Occipital lobe (tissue), 2 donors: ENCODE results near the gene TBCD. TPM values are rescaled to one million over a fixed set of nuclear protein-coding genes. Genes with fewer than 3 reads are reported as not detected.

Source experiments
- DNase-seq: peaks from one replicate; lab custom pipeline; 2025; lab: John Stamatoyannopoulos, UW
- total RNA-seq: library from RNA; depleted of rRNA; stranded (reverse); fragments of >200 nt; gene quantifications from one replicate; pipeline ENCODE4 v1.2.3, GENCODE V29; 2014

TBCD gene
- total RNA-seq, 1 donor from 2014 or later: 58.2 TPM

- DNase-seq: no peak
These were observed 57.3 kb downstream of the TBCD start for GRCh38 chr17:82808921-82809905.

DNA sequence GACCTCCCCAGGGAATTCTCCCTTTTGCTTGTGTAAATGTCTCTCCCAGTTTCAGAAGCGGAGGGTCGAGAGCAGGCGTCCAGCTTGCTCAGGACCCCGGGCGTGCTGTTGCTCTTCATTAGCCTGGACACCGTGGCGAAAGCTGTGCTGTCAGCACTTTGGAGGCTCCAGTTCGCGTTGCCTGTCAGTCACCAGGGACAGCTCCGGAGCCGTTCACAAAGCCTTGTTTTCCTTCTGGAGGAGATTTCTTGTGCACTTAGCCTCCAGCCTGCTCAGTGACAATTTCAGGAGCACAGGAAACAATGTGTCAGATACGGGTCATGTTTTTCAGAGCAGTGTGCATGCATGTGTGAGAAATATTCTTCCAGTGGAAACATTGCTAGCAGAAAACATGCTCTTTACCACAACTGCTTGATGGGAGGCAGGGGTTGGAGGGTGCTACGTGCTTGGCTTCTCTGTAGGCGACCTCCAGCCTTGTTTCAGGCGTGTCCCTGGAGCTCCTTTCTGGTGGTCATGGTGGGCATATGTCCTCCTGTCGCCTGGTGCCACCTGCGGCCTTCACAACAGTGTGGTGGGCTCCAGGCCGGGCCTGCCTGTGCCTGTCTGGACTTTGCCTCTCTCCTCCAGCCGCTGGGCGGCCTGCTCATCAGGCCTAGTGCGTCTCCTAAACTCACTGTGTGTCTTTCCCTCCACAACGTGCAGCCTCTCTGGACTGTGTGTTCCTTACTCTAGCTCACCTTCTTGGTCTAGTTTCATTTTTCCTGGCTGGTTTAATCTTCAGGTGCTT lies 59.0 kb downstream of the TBCD start:
- no peak for DNase-seq

- no peak for DNase-seq
These were observed 60.2 kb downstream of the TBCD start for GRCh38 chr17:82812058-82812457.

GRCh38 chr17:82812601-82813000 lies 60.7 kb downstream of the TBCD start:
- DNase-seq: no peak

DNA sequence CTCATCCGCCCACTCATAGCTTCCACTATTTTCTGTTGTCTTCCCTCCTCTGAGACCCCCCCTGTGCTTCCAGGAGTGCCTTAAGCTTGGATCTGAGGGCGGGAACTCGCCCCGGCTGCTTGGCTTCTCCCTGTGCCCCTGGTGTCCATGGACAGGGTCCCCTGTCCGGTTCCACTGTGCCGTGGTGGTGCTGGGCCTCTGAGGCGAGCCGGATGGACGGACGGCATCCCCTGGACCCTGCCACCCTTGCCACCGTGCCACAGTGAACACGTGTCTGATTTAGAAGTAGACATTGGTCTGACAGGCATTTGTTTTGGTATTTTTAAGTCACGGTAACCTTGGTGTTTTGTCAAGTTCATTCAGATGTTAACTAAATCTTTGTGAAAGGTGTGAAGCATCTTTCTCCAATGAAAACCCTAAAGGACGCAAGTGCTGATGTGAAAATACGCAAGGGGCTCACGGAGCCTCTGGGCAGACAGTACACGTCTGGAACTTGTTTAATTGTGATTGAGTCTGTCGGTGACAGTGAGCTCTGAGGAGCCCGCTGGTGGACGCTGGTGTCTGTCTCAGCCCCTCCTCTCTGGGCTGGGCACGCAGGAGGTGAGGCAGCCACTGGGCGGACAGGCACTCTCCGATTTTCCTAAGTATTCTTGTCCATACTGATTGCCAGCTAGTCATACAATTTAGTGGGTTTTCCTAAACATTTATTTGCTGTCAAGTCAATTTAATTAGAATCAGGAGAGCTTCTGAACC lies 61.6 kb downstream of the TBCD start:
- DNase-seq: no peak

DNA sequence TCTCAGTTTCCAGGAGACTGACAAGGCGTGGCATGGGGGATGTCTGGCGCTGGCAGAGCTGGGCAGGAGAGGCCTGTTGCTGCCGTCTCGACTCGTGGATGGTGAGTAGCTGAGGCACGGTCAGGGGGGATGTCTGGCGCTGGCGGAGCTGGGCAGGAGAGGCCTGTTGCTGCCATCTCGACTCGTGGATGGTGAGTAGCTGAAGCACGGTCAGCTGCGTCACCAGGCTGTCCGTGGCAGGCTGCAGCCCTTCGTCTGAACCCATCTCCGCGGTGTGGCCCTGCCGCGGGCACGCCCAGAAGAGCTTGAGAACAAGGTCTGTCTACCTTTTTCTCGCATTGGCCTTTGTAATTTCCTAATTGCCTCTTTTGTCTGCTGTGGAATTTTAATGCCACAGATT lies 63.0 kb downstream of the TBCD start:
- DNase-seq: no peak

- no peak for DNase-seq
These were observed 63.5 kb downstream of the TBCD start for GRCh38 chr17:82815354-82815753.

GRCh38 chr17:82815790-82816305 lies 64.0 kb downstream of the TBCD start:
- DNase-seq: no peak

GRCh38 chr17:82816358-82816757 lies 64.5 kb downstream of the TBCD start:
- DNase-seq: no peak

DNA sequence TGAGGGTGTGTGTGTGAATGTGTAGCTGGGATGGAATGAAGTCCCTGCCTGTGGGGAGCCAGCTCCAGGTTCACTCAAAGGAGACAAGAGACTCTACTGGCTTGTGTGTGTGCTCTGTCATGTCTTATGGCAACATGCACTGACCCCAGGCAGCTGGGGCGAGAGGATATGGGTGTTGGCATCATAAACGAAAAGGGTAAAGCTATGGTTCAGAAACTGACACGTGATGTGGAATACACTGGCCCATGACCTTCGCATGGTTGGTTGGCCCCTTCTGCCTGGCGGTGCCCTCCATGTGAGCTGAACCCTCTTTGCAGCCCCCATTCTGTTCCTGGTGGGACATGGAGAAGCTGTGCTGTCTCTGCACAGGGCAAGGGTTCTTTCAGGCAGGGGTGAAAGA lies 66.1 kb downstream of the TBCD start:
- no peak for DNase-seq

DNA sequence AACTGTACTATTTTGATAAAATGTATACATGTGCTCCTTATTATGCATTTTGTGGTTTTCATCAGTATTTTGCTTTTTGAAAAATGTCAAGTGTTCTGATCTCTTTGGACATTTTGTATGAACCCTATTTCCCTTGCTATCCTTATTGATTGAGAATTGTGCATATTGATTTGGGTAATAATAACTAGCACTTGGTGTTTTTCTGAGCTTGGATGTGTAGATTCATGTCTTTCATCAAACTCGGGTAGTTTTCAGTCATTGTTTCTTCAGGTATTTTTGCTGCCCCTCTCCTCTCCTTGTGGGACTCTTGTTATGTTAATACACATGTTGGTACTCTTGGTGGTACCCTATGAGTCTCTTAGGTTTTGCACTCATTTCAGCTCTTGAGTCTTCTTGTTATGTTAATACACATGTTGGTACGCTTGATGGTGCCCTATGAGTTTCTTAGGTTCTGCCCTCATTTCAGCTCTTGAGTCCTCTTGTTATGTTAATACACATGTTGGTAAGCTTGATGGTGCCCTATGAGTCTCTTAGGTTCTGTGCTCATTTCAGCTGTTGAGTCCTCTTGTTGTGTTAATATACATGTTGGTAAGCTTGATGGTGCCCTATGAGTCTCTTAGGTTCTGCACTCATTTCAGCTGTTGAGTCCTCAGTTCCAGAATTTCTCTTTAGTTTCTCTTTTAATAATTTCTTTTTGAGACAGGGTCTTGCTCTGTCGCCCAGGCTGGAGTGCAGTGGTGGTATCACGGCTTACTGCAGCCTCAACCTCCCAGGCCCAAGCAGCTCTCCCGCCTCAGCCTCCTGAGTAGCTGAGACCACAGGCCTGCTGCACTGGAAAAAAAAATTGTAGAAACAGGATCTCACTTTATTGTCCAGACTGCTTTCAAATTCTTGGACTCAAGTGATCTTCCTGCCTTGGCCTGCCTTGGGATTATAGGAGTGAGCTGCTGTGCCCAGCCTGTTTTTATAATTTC lies 68.7 kb downstream of the TBCD start:
- no peak for DNase-seq

DNA sequence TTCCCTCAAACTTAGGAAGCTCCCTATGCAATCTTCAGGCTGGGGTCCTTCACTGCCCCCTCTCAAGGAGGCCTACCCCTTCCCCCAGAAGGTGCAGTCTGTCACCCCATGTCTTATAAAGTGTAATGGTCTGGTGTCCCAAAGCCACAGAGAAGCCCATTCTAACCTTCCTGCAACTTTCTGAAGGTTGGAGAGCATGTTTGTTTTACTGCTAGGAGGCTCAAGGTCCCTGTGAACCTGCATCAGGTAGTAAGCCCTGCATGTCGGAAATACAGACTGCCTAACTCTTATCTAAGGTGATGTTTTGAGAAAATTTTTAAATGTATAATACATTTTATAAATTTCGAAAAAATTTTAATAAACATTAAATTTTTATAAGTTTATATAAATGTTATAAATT lies 69.7 kb downstream of the TBCD start:
- no peak for DNase-seq

GRCh38 chr17:82822281-82822680 lies 70.4 kb downstream of the TBCD start:
- DNase-seq: no peak

- no peak for DNase-seq
These were observed 71.1 kb downstream of the TBCD start for GRCh38 chr17:82823004-82823403.

GRCh38 chr17:82825540-82826124 lies 73.8 kb downstream of the TBCD start:
- DNase-seq: no peak

GRCh38 chr17:82826211-82826610 lies 74.3 kb downstream of the TBCD start:
- no peak for DNase-seq

- DNase-seq: no peak
These were observed 75.1 kb downstream of the TBCD start for GRCh38 chr17:82826956-82827355.

DNA sequence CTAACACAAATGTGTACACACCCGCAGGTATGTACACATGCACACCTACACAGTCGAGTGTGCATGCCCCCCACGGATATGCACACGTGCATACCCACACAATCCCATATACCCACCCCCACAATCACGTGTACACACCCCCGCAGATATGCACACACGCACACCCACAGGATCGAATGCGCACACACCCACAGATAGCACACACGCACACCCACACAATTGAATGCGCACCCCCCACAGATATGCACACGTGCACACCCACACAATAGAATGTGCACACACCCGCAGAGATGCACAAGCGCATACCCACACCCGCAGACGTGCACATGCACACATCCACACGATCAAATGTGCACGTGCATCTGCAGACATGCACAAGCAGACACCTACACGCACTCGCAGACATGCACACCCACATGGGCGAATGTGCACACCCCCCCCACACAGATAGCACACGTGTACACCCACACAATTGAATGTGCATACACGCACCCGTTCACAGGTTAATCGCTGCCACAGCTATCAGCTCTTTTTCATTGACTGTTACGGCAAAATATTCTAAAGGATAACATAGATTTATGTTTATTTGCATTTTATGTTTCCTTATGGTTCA lies 77.1 kb downstream of the TBCD start:
- no peak for DNase-seq

DNA sequence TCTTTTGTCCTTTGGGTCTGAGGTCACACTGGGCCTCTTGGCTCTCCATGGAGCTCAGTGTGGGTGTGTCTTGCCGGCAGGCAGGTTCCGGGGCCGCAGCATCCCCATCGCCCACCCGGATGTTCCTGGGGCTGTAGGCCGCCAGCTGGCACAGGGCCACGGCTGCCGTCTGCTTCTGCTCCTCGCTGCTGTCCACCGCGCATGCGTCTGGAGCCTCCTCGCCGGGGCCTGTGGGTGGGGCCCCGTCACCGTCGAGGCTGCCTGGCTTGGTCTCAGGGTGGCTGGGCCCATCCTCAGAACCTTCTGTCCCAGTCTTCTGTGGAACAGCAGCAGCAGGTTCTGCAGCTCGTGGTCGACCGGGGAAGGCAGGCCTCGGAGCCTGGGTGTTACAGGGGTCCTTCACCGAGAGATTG lies 78.4 kb downstream of the TBCD start:
- no peak for DNase-seq
